ENCODE results near the gene MATR3.

Gene MATR3

GRCh38 chr5:139296862-139297326, 3.4 kb downstream of the MATR3 start:
- Histone ChIP-seq H3K27ac (ENCODE audit: low read depth, low read length) (peak overlapping the region; percentile 99), H3K9ac (ENCODE audit: low read length in 5 of 5) (no peak overlapping the region), H3K9me3 (ENCODE audit: control insufficient read depth in 5 of 5, low read length in 5 of 5) (no peaks in the 10 kb centered on the region), H3K4me1 (ENCODE audit: control insufficient read depth in 5 of 5, insufficient read depth in 5 of 5, low read length in 5 of 5) (peaks cover 5 to 62% (median 60%) of the 10 kb centered on the region in 5 donors), H3K36me3 (ENCODE audit: control insufficient read depth in 5 of 5, insufficient read depth in 5 of 5, low read length in 5 of 5) (peaks cover 0 to 2% (median 0%) of the 10 kb centered on the region in 5 donors), H3K27me3 (ENCODE audit: control insufficient read depth in 5 of 5, insufficient read depth in 4 of 5, low read length in 5 of 5) (no peaks in the 10 kb centered on the region), H3K4me3 (ENCODE audit: low read depth in 1 of 5, low read length in 5 of 5) (no peak overlapping the region)

- Histone ChIP-seq H3K27me3 (ENCODE audit: control insufficient read depth in 5 of 5, insufficient read depth in 4 of 5, low read length in 5 of 5) (no peaks in the 10 kb centered on the region), H3K4me3 (ENCODE audit: low read depth in 1 of 5, low read length in 5 of 5) (no peak overlapping the region), H3K9ac (ENCODE audit: low read length in 5 of 5) (no peak overlapping the region), H3K27ac (ENCODE audit: low read depth, low read length) (no peak overlapping the region), H3K4me1 (ENCODE audit: control insufficient read depth in 5 of 5, insufficient read depth in 5 of 5, low read length in 5 of 5) (peaks cover 5 to 63% (median 61%) of the 10 kb centered on the region in 5 donors), H3K9me3 (ENCODE audit: control insufficient read depth in 5 of 5, low read length in 5 of 5) (no peaks in the 10 kb centered on the region), H3K36me3 (ENCODE audit: control insufficient read depth in 5 of 5, insufficient read depth in 5 of 5, low read length in 5 of 5) (peaks cover 0 to 2% (median 0%) of the 10 kb centered on the region in 5 donors)
Measured at GRCh38 chr5:139297439-139298133, 4.0 kb downstream of the MATR3 start.

- H3K9ac ChIP-seq (ENCODE audit: low read length in 5 of 5): no peak overlapping the region
- peaks cover 5 to 59% (median 57%) of the 10 kb centered on the region in 5 donors for H3K4me1 ChIP-seq (ENCODE audit: control insufficient read depth in 5 of 5, insufficient read depth in 5 of 5, low read length in 5 of 5)
- H3K9me3 ChIP-seq (ENCODE audit: control insufficient read depth in 5 of 5, low read length in 5 of 5): no peaks in the 10 kb centered on the region
- no peaks in the 10 kb centered on the region for H3K27me3 ChIP-seq (ENCODE audit: control insufficient read depth in 5 of 5, insufficient read depth in 4 of 5, low read length in 5 of 5)
- H3K4me3 ChIP-seq (ENCODE audit: low read depth in 1 of 5, low read length in 5 of 5): no peak overlapping the region
- H3K36me3 ChIP-seq (ENCODE audit: control insufficient read depth in 5 of 5, insufficient read depth in 5 of 5, low read length in 5 of 5): peaks cover 0 to 2% (median 0%) of the 10 kb centered on the region in 5 donors
- H3K27ac ChIP-seq (ENCODE audit: low read depth, low read length): no peak overlapping the region
Measured at GRCh38 chr5:139298242-139298641, 4.7 kb downstream of the MATR3 start.

DNA sequence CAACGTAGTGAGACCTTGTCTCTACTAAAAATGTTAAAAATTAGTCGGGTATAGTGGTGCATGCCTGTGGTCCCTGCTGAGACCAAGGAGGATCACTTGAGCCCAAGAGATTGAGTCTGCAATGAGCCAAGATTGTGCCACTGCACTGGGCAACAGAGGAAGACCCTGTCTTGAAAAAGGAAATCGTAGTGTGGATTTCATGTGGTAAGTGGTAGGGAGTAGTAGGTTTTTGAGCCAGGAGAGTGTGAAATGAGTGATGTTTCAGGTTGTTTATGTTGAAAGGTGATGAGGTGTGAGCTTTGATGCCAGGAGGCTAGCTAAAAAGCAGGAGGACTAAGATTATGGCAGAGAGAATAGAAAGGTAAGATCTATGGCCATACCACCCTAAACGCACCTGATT, 5.9 kb downstream of the MATR3 start:
- no peak overlapping the region for H3K27ac ChIP-seq (ENCODE audit: low read depth, low read length)
- H3K9me3 ChIP-seq (ENCODE audit: control insufficient read depth in 5 of 5, low read length in 5 of 5): no peaks in the 10 kb centered on the region
- peaks cover 0 to 2% (median 0%) of the 10 kb centered on the region in 5 donors for H3K36me3 ChIP-seq (ENCODE audit: control insufficient read depth in 5 of 5, insufficient read depth in 5 of 5, low read length in 5 of 5)
- peaks cover 5 to 69% (median 61%) of the 10 kb centered on the region in 5 donors for H3K4me1 ChIP-seq (ENCODE audit: control insufficient read depth in 5 of 5, insufficient read depth in 5 of 5, low read length in 5 of 5)
- H3K27me3 ChIP-seq (ENCODE audit: control insufficient read depth in 5 of 5, insufficient read depth in 4 of 5, low read length in 5 of 5): no peaks in the 10 kb centered on the region
- no peak overlapping the region for H3K9ac ChIP-seq (ENCODE audit: low read length in 5 of 5)
- H3K4me3 ChIP-seq (ENCODE audit: low read depth in 1 of 5, low read length in 5 of 5): no peak overlapping the region

DNA sequence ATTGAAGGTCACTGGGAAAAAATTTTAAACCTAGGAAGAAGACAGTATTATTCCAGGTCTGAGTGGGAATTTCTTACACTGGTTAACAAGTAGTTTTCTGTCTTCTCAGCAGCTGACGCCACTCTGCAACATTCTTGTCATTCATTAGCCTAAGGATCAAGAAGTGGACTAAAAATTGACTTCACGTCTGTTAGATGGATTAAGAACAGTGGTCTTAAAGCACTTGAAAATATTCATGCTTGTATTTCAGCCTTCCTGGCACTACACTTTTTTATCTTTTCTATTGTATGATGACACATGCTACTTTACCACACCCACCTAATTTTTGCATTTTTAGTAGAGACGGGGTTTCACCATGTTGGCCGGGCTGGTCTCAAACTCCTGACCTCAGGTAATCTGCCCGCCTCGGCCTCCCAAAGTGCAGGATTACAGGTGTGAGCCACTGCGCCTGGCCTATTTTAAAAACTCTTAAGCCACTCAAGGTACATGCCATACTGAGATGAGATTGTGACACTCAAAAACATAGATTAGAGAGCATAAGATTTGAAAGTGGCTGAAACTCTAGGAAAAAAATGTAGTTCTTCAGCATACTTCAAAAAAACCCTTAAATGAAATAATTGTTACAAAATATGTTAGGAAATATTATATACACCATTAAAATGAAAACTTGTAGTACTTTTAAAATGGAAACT, 8.4 kb downstream of the MATR3 start:
- Histone ChIP-seq H3K27ac (ENCODE audit: low read depth, low read length) (no peak overlapping the region), H3K27me3 (ENCODE audit: control insufficient read depth in 5 of 5, insufficient read depth in 4 of 5, low read length in 5 of 5) (no peaks in the 10 kb centered on the region), H3K4me1 (ENCODE audit: control insufficient read depth in 5 of 5, insufficient read depth in 5 of 5, low read length in 5 of 5) (peaks cover 2 to 58% (median 58%) of the 10 kb centered on the region in 5 donors), H3K9ac (ENCODE audit: low read length in 5 of 5) (no peak overlapping the region), H3K9me3 (ENCODE audit: control insufficient read depth in 5 of 5, low read length in 5 of 5) (no peaks in the 10 kb centered on the region), H3K36me3 (ENCODE audit: control insufficient read depth in 5 of 5, insufficient read depth in 5 of 5, low read length in 5 of 5) (peaks cover 0 to 2% (median 0%) of the 10 kb centered on the region in 5 donors), H3K4me3 (ENCODE audit: low read depth in 1 of 5, low read length in 5 of 5) (no peak overlapping the region)

GRCh38 chr5:139304391-139305324, 11.1 kb downstream of the MATR3 start:
- H3K36me3 ChIP-seq (ENCODE audit: control insufficient read depth in 5 of 5, insufficient read depth in 5 of 5, low read length in 5 of 5): peaks cover 0 to 2% (median 0%) of the 10 kb centered on the region in 5 donors
- H3K4me3 ChIP-seq (ENCODE audit: low read depth in 1 of 5, low read length in 5 of 5): no peak overlapping the region
- peak overlapping the region in 1 of 5 donors; percentile 30 for H3K9ac ChIP-seq (ENCODE audit: low read length in 5 of 5)
- H3K27me3 ChIP-seq (ENCODE audit: control insufficient read depth in 5 of 5, insufficient read depth in 4 of 5, low read length in 5 of 5): no peaks in the 10 kb centered on the region
- no peak overlapping the region for H3K27ac ChIP-seq (ENCODE audit: low read depth, low read length)
- peaks cover 0 to 52% (median 42%) of the 10 kb centered on the region in 5 donors for H3K4me1 ChIP-seq (ENCODE audit: control insufficient read depth in 5 of 5, insufficient read depth in 5 of 5, low read length in 5 of 5)
- H3K9me3 ChIP-seq (ENCODE audit: control insufficient read depth in 5 of 5, low read length in 5 of 5): no peaks in the 10 kb centered on the region

GRCh38 chr5:139306197-139306596, 12.7 kb downstream of the MATR3 start:
- Histone ChIP-seq H3K36me3 (ENCODE audit: control insufficient read depth in 5 of 5, insufficient read depth in 5 of 5, low read length in 5 of 5) (peaks cover 0 to 2% (median 0%) of the 10 kb centered on the region in 5 donors), H3K4me1 (ENCODE audit: control insufficient read depth in 5 of 5, insufficient read depth in 5 of 5, low read length in 5 of 5) (peaks cover 0 to 52% (median 38%) of the 10 kb centered on the region in 5 donors), H3K9me3 (ENCODE audit: control insufficient read depth in 5 of 5, low read length in 5 of 5) (no peaks in the 10 kb centered on the region), H3K9ac (ENCODE audit: low read length in 5 of 5) (peak overlapping the region in 1 of 5 donors; percentile 26), H3K27ac (ENCODE audit: low read depth, low read length) (no peak overlapping the region), H3K4me3 (ENCODE audit: low read depth in 1 of 5, low read length in 5 of 5) (no peak overlapping the region), H3K27me3 (ENCODE audit: control insufficient read depth in 5 of 5, insufficient read depth in 4 of 5, low read length in 5 of 5) (no peaks in the 10 kb centered on the region)

DNA sequence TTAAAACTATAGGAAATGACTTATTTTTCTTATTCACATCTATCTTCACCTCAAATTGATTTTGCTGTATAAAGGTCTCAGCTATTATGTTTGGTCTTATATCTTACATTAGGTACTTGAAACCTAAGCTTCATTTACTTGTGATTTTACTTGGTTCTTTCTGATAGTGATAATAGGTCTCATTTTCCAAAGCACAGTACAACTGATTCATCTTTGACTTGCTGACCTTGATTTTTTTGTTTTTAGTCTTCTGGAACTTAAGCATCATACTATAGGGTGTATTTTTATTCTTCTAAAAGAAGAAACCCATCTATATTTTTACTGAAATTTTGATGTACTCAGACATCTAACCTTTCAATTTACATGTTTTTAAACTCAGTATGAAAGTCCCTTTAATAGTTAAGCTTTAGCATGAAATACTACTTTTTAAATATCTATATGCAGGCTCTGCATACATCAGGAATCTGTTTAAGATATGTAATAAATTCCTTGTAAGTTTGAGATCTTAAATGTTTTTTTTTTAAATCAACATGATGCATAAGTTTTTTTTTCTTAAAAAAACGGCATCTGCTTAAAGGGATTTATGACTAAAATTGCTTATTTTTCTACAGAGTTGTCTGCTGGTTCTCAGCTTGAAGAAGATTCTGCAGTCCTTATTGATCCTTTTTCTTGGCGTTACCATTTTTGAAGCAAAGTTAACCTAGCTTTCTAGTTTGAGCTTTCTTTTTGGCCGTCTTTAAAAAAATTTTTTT, 13.3 kb downstream of the MATR3 start:
- Histone ChIP-seq H3K4me1 (ENCODE audit: control insufficient read depth in 5 of 5, insufficient read depth in 5 of 5, low read length in 5 of 5) (peaks cover 0 to 53% (median 35%) of the 10 kb centered on the region in 5 donors), H3K27me3 (ENCODE audit: control insufficient read depth in 5 of 5, insufficient read depth in 4 of 5, low read length in 5 of 5) (no peaks in the 10 kb centered on the region), H3K27ac (ENCODE audit: low read depth, low read length) (no peak overlapping the region), H3K36me3 (ENCODE audit: control insufficient read depth in 5 of 5, insufficient read depth in 5 of 5, low read length in 5 of 5) (peaks cover 0 to under 1% (median 0%) of the 10 kb centered on the region in 5 donors), H3K4me3 (ENCODE audit: low read depth in 1 of 5, low read length in 5 of 5) (no peak overlapping the region), H3K9me3 (ENCODE audit: control insufficient read depth in 5 of 5, low read length in 5 of 5) (no peaks in the 10 kb centered on the region), H3K9ac (ENCODE audit: low read length in 5 of 5) (no peak overlapping the region)

DNA sequence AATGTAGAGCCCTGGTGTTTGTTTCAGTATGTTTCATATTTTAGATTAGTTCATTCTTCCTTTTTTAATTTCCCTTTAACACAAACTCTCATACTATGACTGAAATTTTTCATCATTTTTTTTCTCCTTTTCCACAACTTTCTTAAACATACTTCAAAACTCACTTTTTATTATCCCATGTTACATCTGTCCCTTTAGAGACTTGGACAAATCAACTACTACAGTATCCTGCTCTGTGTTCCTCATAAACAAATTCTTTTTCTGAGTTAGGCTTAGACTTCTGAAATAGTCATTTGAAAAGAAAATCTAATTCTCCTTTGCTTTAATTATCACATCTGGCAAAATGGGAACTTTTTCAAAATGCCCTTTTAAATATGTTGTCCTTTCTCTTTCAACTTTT, 15.3 kb downstream of the MATR3 start:
- Histone ChIP-seq H3K27me3 (ENCODE audit: control insufficient read depth in 5 of 5, insufficient read depth in 4 of 5, low read length in 5 of 5) (no peaks in the 10 kb centered on the region), H3K9ac (ENCODE audit: low read length in 5 of 5) (no peak overlapping the region), H3K27ac (ENCODE audit: low read depth, low read length) (no peak overlapping the region), H3K36me3 (ENCODE audit: control insufficient read depth in 5 of 5, insufficient read depth in 5 of 5, low read length in 5 of 5) (no peaks in the 10 kb centered on the region), H3K9me3 (ENCODE audit: control insufficient read depth in 5 of 5, low read length in 5 of 5) (no peaks in the 10 kb centered on the region), H3K4me1 (ENCODE audit: control insufficient read depth in 5 of 5, insufficient read depth in 5 of 5, low read length in 5 of 5) (peaks cover 0 to 49% (median 31%) of the 10 kb centered on the region in 5 donors), H3K4me3 (ENCODE audit: low read depth in 1 of 5, low read length in 5 of 5) (no peak overlapping the region)

Measured in subcutaneous abdominal adipose tissue (tissue), 5 donors.